HG02943 (cell line): ENCODE results near the gene PCDHB11.
"Not testable (repeated sequence)": the region's sequence is repeated elsewhere in the genome, so short reads cannot be mapped to it uniquely, and the experiment has no call there.

Experiments
- ATAC-seq: cut with Tn5 transposase; IDR thresholded peaks from one replicate; pipeline ENCODE4 v1.9.1; 2021; ENCODE audit warnings: mild to moderate bottlenecking, low read depth, moderate library complexity; ENCODE audit not compliant: unreplicated experiment

PCDHB11 gene

DNA sequence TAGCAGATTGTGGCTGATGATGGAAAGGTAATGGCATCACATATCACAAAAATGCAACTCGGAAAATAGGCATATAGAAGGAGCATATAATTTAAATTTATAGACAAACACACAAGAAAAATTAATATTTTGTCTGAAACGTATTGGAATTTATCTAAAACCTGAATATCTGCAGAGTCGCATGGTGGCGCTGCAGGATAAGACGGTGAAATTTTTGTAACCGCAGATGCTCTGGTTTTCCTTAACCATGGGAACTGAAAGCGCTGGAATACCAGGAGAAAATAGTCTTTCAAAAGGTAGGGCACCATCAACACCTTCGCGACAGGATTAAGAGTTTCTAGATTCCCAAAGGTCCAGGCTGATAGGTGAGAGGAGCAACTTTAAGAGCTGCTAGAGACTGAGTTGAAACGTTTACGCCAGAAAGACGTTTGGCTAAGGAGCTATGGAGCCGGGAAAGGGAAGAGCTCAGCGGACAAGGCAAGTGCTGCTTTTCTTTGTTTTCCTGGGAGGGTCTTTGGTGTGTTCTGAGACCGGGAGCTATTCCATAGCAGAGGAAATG is 34.8 kb downstream of the PCDHB11 start:
- no peak for ATAC-seq

DNA sequence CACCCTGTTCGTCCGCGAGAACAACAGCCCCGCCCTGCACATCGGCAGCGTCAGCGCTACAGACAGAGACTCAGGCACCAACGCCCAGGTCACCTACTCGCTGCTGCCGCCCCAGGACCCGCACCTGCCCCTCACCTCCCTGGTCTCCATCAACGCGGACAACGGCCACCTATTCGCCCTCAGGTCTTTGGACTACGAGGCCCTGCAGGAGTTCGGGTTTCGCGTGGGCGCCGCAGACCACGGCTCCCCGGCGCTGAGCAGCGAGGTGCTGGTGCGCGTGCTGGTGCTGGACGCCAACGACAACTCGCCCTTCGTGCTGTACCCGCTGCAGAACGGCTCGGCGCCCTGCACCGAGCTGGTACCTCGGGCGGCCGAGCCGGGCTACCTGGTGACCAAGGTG is 36.5 kb downstream of the PCDHB11 start:
- ATAC-seq: not testable (repeated sequence)

DNA sequence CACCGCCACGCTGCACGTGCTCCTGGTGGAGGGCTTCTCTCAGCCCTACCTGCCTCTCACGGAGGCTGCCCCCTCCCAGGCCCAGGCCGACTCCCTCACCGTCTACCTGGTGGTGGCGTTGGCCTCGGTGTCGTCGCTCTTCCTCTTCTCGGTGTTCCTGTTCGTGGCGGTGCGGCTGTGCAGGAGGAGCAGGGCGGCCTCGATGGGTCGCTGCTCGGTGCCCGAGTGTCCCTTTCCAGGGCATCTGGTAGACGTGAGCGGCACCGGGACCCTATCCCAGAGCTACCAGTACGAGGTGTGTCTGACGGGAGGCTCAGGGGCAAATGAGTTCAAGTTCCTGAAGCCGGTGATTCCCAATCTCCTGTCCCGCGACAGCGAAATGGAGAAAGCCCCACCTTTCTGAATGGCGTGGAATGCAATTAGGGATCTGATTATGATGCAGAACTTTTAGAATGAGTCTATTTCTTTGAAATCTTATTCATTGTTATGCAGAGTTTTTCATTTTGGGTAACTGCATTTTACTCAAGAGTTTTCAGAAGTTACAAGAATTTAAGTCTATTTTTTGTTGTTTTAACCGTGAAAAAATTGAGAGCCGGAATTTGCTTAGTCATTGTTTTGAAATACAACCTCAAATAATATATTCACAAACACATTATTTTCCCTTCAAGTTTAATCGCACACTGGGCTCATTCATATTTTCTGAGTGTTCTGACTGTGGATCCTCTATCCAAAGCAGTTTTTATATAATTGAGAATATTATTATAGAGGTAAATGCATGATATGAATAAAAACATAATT is 37.3 kb downstream of the PCDHB11 start:
- ATAC-seq: no peak

DNA sequence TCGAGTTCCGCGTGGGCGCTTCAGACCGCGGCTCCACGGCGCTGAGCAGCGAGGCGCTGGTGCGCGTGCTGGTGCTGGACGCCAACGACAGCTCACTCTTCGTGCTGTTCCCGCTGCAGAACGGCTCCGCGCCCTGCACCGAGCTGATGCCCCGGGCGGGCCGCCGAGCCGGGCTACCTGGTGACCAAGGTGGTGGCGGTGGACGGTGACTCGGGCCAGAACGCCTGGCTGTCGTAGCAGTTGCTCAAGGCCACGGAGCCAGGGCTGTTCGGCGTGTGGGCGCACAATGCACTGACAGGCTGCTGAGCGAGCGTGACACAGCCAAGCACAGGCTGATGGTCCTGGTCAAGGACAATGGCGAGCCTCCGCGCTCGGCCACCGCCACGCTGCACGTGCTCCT is 42.1 kb downstream of the PCDHB11 start:
- no peak for ATAC-seq

DNA sequence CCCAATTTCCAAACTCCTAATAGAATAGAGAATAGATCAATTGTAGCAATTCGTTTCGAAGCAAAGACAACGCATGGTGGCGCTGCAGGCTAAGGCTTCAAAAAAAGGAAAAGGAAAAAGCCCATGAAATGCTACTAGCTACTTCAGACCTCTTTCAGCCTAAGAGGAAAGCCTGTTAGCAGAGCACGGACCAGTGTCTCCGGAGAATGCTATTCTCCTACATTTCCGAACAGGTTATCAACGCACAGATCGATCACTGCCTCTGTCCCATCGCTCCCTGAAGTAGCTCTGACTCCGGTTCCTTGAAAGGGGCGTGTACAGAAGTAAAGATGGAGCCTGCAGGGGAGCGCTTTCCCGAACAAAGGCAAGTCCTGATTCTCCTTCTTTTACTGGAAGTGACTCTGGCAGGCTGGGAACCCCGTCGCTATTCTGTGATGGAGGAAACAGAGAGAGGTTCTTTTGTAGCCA is 45.9 kb downstream of the PCDHB11 start, which contains the start of gene PCDHB15:
Gene PCDHB15 (plus strand): TSS at position 146 of the 468 bp plus-strand sequence. CDS start 184 bp downstream, at position 330.
- ATAC-seq: no peak

DNA sequence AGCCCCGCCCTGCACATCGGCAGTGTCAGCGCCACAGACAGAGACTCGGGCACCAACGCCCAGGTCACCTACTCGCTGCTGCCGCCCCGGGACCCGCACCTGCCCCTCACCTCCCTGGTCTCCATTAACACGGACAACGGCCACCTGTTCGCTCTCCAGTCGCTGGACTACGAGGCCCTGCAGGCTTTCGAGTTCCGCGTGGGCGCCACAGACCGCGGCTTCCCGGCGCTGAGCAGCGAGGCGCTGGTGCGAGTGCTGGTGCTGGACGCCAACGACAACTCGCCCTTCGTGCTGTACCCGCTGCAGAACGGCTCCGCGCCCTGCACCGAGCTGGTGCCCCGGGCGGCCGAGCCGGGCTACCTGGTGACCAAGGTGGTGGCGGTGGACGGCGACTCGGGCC is 47.5 kb downstream of the PCDHB11 start:
- not testable (repeated sequence) for ATAC-seq

DNA sequence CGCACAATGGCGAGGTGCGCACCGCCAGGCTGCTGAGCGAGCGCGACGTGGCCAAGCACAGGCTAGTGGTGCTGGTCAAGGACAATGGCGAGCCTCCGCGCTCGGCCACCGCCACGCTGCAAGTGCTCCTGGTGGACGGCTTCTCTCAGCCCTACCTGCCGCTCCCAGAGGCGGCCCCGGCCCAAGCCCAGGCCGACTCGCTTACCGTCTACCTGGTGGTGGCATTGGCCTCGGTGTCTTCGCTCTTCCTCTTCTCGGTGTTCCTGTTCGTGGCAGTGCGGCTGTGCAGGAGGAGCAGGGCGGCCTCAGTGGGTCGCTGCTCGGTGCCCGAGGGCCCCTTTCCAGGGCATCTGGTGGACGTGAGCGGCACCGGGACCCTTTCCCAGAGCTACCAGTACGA is 48.0 kb downstream of the PCDHB11 start:
- ATAC-seq: not testable (repeated sequence)

DNA sequence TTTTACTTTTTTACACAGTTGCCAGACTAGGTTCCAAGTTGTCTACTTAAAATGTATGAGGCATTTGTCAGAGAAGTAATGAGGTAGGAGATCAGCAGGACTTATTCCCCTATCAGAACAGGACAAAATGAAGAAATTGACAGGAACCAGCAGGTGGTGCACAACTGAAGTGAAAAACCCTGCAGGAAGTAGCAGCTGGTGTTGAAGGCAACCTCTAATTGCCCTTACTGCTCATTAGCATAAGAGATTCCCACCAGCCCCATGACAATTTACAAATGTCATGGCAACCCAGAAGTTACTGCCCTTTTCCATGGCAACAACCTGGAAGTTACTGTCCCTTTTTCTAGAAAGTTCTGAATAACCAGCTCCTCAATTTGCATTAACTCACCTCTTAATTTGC is 51.1 kb downstream of the PCDHB11 start:
- ATAC-seq: no peak
